GM15510 (cell line): ENCODE data around the gene LHPP.

Experiments
- POLR2A ChIP-seq: IDR thresholded peaks from 3 replicates; pipeline ENCODE4 v1.6.1; 2011; ENCODE audit warnings: borderline replicate concordance; ENCODE audit not compliant: insufficient read length; ENCODE audit errors: extremely low read depth

LHPP gene

DNA sequence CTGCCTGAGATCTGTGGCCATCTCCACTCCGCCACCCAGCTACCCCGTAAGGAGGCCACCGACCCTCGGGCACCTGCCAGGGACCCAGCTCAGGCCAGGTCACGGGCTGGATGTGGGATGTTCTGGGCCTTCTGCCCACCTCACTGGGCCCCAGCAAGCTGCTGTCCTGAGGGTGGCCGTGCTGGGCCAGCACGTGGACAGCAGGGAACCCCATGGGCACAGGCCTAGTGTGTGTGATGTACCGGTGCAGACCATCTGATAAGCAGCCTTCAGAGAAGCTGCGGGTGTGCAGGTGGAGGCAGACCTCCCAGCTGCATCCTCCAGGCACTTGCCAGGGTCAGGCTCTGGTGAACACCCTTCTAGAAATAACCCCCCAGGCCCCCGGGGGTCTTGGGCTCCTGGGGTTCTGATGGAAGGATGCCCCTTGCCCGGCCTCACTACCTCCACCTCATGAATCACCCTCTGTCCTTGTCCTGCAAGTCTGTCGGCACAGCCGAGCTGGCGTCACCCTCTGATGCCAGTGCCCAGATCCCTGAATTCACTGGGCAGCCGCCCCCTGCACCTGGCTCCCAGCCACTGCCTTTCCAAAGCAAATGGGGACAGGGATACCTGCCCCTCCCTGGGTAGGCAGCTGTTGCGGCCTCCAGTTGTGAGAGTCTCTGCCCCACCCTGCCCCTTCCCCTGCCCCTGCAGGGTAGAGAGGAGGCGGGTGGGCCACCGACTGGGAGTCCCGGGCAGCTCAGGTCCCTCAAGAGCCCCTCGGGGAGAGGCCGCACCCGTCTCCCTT, 142.8 kb downstream of the LHPP start:
- no peak for TF ChIP-seq POLR2A

DNA sequence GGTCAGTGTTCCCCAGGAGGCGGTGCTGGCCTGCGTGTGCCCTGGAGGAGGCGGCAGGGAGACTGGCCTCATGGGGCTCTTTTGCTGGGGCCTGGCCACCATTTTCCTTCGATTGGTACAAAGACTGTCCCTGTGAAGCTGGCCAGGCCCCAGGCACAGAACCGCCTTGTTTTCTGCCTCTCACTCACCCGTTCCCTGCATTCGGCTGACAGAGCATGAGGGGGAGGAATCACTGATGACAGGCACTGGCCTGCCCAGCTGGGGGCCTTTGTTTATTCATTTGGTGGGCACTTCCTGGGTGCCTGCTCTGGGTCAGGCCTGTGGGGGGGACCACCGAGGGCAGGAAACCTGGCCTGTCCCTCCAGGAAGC, 143.4 kb downstream of the LHPP start:
- no peak for TF ChIP-seq POLR2A

- TF ChIP-seq POLR2A = no peak
These were observed 143.8 kb downstream of the LHPP start for GRCh38 chr10:124605481-124605855.

- TF ChIP-seq POLR2A = no peak
These were observed 144.5 kb downstream of the LHPP start for GRCh38 chr10:124605856-124606812.

GRCh38 chr10:124606822-124607221, 145.2 kb downstream of the LHPP start:
- no peak for TF ChIP-seq POLR2A

DNA sequence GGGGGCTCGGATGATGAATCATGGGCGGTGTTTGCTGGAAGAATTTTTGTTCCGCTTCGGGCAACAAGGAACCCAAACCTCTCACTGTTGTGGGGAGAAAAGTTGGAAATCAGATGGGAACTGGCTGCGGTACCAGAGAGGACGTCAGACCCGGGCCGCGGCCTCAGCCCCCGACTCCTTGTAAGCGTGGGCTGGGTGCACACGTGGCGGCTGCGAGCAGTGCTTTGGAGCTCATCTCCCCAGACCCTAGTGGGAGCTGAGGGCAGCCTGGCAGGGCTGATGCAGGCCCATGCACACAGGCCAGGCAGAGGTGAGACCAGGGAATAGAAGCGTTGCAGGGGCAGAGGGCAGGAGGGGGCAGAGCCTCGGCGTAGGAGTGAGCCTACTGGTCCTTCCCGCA, 146.1 kb downstream of the LHPP start:
- no peak for TF ChIP-seq POLR2A

DNA sequence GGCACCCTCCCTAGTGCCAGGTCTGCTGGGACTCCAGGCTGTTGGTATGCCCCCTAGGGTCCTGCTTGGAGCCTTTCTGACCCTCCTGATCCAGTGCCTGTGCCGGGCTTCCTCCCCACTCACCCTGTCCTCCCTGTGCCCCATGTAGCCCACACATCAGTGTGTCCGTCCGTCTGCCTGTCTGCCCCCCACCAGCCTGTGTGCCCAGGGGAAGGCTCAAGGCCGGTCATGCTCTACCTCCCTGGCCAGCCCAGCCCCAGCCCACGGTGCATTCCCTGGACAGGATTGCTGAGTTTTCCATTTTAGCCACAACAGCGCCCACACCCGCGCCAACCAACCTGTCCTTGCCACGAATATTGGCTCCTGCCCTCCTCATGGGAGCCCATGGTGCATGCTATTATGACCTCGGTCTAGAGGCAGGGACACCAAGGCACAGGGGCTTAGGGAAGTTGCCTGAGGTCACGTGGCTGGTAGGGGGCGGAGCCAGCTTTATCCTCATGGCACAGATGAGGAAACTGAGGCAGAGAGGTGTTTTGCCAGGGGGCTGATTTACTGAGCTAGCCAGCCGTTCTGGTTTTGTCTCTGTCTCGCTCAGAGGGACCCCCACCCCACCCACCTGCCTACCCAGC, 146.6 kb downstream of the LHPP start:
- TF ChIP-seq POLR2A = no peak

GRCh38 chr10:124609698-124610097, 148.1 kb downstream of the LHPP start:
- no peak for TF ChIP-seq POLR2A

DNA sequence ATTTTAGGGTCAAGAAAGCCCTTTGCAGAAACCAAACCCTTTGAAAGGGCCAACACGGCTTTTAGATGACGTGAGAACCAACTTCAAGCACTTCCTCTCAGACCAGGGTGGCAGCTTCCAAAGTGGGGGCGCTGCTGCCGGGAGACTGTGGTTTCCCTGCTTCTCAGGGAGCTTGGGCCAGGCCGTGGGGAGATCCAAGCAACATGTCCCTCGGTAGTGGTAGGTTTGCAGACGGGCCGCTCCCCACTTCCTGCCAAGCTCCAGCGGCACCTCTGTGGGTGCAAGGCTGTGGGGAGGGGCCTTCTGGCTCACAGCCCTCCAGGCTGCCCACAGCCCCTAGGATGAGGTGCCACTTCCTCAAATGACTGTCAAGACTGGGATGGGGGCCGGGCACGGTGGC, 150.1 kb downstream of the LHPP start:
- no peak for TF ChIP-seq POLR2A

- TF ChIP-seq POLR2A = no peak
These were observed 151.2 kb downstream of the LHPP start for GRCh38 chr10:124612611-124613498.

DNA sequence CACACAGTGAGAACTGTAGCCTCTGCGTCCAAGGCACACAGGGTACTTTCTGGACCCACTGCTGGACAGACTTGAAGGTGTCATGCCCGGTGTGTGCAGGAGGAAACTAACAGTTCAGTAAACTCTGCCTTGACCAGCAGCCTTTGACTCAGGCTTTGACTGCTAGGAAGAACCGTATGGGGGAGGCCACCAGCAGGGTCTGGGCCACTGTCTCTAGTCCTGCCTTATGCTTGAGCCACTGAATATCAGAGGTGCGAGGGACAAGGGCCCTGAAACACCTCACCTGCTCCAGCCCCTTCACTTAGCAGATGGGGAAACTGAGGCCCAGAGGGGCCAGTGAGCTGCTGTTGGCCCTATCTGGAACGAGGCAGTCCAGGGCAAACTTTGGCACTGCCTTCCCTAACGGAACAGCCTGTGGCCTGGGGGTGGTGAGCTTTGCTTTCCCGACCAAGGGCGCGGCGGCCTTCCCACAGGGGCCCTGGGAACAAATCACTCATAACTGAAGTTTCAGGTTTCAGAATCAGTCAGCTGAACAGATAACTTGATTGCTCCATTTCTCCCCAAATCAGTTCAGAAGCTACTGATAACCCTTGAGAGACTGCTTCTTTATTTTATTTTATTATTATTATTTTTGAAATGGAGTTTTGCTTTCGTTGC, 152.5 kb downstream of the LHPP start:
- no peak for TF ChIP-seq POLR2A

DNA sequence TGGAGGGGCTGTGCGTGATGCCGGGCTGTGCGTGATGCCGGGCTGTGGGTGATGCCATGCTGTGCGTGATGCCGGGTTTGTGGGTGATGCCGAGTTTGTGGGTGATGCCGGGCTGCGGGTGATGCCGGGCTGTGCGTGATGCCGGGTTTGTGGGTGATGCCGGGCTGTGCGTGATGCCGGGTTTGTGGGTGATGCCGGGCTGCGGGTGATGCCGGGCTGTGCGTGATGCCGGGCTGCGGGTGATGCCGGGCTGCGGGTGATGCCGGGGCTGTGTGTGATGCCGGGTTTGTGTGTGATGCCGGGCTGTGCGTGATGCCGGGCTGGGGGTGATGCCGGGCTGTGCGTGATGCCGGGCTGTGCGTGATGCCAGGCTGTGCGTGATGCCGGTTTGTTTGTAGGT, 153.6 kb downstream of the LHPP start:
- TF ChIP-seq POLR2A = no peak

GRCh38 chr10:124616040-124616835, 154.6 kb downstream of the LHPP start:
- TF ChIP-seq POLR2A = no peak
